GM19324 (cell line): ENCODE results near the gene OBI1.

Experiments
- ATAC-seq: cut with Tn5 transposase; IDR thresholded peaks from one replicate; pipeline ENCODE4 v1.9.1; 2021; ENCODE audit warnings: mild to moderate bottlenecking, moderate library complexity; ENCODE audit not compliant: unreplicated experiment, low FRiP score

The OBI1 gene

DNA sequence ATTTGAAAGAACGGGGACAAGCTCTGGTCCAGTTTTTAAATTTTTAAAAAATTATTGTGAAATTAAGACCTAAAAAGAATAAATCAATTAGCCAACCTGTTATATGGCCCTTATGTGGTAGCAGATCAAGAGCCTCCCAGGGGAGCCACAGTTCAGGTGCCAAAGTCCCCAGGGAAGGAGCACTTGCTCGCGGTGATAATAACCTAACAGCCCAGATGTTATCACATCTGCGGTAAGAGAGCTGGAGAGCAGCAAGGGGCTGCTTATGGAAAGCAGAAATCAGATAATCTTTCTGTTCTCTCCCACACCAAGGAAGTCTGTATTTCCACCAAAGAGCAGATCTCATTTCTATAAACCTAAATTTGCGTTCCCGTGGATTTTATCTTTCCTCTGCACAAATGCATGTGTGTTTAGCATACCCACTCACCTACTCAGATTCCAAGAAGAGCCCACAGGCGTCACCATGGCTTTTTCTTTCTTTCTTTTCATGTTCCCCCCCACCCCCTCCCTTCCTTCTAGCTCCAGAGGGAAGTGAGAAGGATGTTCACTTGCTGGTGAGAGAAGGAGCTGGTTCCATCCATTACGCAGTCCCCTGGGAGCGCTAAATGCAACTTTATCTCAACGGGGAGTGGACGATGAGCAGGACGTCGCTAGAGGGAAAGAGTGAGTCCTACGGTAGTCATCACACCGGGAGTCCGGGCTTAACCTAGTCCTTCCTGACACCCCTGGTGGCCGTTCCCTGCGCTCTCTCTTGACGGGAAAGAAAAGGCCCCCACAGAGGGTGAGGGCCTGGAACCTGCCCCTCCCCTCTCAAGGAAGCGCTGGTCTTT is 54.0 kb downstream of the OBI1 start:
- no peak for ATAC-seq

- peak; percentile 74 for ATAC-seq
Measured at GRCh38 chr13:78603240-78603957, 55.6 kb downstream of the OBI1 start, which contains the start of gene POU4F1. TSS of gene POU4F1 (minus strand) at chr13:78603552. CDS start at chr13:78603326, 226 bp downstream.

GRCh38 chr13:78602561-78603239 is 56.3 kb downstream of the OBI1 start:
- no peak for ATAC-seq

DNA sequence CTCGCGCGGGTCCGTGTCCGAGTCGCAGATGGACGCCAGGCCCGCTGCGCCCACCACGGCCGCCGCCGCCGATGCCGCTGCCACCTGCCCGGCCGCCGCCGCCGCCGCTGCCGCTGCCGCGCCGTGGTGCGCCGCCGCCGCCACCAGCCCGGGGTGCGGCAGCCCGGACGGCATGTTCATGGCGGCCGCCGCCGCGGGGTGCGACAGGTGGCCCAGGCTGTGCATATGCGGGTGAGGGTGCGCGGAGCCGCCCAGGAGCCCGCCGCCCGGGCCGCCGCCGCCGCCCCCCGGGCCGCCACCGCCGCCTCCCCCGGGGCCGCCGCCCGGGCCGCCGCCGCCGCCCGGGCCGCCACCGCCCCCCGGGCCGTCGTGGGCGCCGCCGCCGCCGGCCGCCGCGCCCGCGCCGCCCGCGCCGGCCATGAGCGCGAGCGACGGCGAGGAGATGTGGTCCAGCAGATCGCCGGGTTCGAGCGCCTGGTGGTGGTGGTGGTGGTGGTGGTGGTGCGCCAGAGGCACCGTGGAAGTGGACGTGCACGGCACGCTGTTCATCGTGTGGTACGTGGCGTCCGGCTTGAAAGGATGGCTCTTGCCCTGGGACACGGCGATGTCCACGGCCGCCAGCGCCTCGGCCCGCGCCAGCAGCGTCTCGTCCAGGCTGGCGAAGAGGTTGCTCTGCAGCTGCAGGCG is 56.9 kb downstream of the OBI1 start:
- ATAC-seq = no peak

GRCh38 chr13:78601124-78601873 is 57.7 kb downstream of the OBI1 start:
- ATAC-seq = no peak

DNA sequence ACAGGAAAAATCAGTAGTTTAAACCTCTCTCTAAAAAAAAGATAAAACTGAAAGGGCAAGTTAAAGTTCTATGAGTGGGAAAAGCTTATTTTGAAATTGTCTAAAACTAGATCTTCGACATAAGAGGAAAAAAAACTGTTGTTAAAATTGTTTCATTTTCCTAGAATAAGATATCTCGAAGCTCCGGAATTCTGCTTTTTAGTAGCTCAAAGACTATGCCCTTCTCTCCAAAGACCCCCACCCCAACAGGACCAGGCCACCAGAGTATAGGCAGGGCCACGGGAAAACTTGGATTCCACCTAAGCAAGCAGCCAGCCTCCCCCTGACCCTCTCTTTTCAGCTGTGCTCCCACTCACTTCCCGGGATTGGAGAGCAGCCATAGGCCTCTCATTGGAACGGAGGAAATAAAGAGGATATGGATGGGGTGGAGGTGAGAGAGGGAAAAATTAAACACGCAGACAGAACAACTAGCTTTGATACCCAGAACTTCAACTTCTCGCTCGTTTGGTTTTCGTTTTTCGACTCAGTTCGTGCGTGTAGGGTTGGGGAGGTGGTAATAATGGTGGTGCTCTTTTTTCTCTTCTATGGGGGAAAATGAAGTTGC is 58.6 kb downstream of the OBI1 start:
- ATAC-seq = no peak

DNA sequence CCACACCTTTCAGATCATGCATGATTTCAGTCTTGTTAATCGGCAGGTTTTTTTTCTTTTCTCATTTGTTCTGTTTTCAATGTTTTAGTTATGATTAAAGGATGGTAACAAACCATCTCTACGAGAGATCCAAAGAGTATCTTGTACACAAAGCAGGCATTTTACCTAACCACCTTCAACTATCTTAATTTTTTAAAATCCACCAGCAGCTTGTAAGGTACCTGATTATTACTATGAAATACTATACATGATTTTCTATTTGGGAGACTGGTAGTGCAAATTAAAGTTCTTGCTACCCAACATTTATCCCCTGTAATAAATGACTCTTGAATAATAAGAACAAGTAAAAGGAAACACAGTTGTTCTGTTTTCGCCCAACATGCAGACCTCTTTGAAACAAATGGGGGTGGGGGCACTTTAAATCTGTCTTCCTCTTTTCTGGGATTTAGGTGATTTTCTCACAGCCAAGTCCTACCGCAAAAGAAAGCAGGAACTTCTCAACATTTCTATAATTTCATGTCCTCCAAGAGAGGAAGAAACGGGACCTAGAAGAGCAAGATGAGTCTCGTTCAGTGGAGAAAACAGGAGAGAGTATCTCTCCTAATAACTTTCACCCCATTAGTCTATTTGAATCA is 59.2 kb downstream of the OBI1 start:
- no peak for ATAC-seq

DNA sequence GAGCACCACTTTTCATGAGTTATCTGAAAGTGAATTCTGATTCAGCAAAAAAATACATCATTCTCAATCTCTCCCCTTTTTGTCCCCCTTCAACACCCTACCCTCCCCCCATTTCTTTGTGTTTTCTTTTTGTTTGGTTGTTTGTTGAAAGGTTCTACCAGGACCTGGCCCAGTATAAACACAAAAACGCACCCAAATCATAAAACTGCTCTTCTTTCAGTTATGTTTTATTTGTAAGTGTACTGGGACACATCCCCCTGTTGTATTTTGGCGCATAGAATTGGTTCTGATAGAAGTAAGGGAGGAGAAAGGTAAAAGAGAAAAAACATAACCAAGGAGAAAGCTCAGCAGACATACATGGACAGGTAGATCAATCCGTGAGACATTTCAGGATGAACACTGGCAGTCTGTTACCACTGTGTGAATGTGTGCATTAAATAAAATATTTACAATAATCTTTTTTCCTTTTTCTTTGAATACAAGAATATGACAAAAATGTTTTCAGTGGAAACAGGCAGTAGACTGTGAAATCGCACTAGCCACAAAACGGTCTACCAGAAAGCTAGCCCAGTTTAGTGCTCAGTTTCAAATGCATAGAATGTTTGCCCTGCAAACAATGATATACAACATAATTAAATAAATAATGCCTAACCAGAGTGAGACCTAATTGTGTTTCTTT is 59.9 kb downstream of the OBI1 start:
- ATAC-seq = no peak

GRCh38 chr13:78598116-78598781 is 60.7 kb downstream of the OBI1 start:
- ATAC-seq = no peak

GRCh38 chr13:78597602-78597932 is 61.4 kb downstream of the OBI1 start:
- no peak for ATAC-seq

- no peak for ATAC-seq
Measured at GRCh38 chr13:78596736-78597601, 62.0 kb downstream of the OBI1 start.

DNA sequence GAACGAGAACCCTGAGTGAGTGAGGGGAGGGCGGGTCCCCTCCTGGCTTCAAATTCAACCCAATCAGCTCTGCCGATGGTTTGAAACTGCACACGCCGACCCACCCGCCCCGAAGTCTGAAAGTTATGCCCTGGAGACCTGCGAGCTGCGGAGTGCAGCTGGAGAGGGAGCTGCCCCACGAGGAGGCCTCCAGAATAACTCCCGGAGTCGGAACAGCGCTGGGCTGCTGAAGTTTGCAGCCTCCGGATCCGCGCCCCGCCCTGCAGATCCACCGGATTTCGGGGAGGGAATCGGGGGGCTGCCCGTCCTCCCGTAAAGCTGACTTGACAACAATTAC is 62.6 kb downstream of the OBI1 start:
- no peak for ATAC-seq

GRCh38 chr13:78595495-78596398 is 63.2 kb downstream of the OBI1 start:
- ATAC-seq = no peak

DNA sequence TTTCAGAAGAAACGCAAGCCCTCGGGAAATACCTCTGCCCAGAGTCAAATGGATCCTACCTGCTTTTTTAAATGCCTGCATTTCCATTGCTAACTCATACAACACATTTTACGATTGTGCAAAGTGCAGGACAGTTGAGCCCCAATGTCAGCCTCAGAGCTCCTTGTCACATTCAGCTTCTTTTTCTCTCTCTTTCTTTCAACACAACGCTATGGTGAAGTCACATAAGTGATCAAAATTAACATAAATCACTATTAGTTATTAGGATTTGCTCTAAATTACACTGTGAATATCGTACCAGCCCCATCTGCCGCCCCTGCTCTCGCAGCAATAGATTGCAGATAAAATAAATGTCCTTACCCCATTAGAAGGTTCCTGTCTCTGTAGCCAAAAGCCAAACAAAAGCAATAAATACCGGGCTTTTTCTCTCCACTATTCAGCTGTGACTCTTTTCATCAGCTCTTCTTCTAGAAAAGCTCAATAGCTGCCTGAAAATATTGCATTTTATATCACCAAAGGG is 64.4 kb downstream of the OBI1 start:
- no peak for ATAC-seq

GRCh38 chr13:78593652-78594455 is 65.1 kb downstream of the OBI1 start:
- no peak for ATAC-seq
